HEK293 (cell line): Measurements from ENCODE around the gene RFX4.

Experiments
- BCL11A ChIP-seq: fragments of 450-650 bp; formaldehyde crosslinking; IDR thresholded peaks from 2 replicates; pipeline ENCODE4 v1.5.1; 2016; ENCODE audit warnings: low read depth, missing biosample characterization, missing genetic modification characterization
- GLIS1 ChIP-seq: fragments of 450-650 bp; formaldehyde crosslinking; IDR thresholded peaks from 2 replicates; pipeline ENCODE4 v1.5.1; 2016; ENCODE audit warnings: missing biosample characterization, missing genetic modification characterization
- TCF7L2 ChIP-seq: IDR thresholded peaks from 2 replicates; pipeline ENCODE4 v1.6.1; 2011; ENCODE audit warnings: low read depth, mild to moderate bottlenecking, inconsistent platforms, low read length, moderate library complexity, borderline replicate concordance
- ZBTB8A ChIP-seq: fragments of 450-650 bp; formaldehyde crosslinking; IDR thresholded peaks from 2 replicates; pipeline ENCODE4 v1.5.1; 2016; ENCODE audit warnings: missing biosample characterization, missing genetic modification characterization
- ZFP41 ChIP-seq: fragments of 450-650 bp; formaldehyde crosslinking; IDR thresholded peaks from 2 replicates; pipeline ENCODE4 v1.5.1; 2016; ENCODE audit warnings: missing biosample characterization, missing genetic modification characterization, borderline replicate concordance
- ZNF416 ChIP-seq: fragments of 450-650 bp; formaldehyde crosslinking; IDR thresholded peaks from 2 replicates; pipeline ENCODE4 v1.5.1; 2016; ENCODE audit warnings: missing biosample characterization, missing genetic modification characterization
- ZNF585B ChIP-seq: fragments of 450-650 bp; formaldehyde crosslinking; IDR thresholded peaks from 2 replicates; pipeline ENCODE4 v1.5.1; 2016; ENCODE audit warnings: missing biosample characterization, missing genetic modification characterization
- ZNF626 ChIP-seq: fragments of 450-650 bp; sonication (Bioruptor Pico); formaldehyde crosslinking; IDR thresholded peaks from 2 replicates; pipeline ENCODE4 v1.5.1; 2018; ENCODE audit warnings: missing biosample characterization, missing genetic modification characterization, inconsistent platforms
- ZNF654 ChIP-seq: fragments of 450-650 bp; formaldehyde crosslinking; IDR thresholded peaks from 2 replicates; pipeline ENCODE4 v1.5.1; 2016; ENCODE audit warnings: low read depth, missing biosample characterization, missing genetic modification characterization
- ZNF707 ChIP-seq: fragments of 450-650 bp; formaldehyde crosslinking; IDR thresholded peaks from 2 replicates; pipeline ENCODE4 v1.5.1; 2016; ENCODE audit warnings: missing biosample characterization, missing genetic modification characterization
- ZSCAN23 ChIP-seq: fragments of 450-650 bp; formaldehyde crosslinking; IDR thresholded peaks from 2 replicates; pipeline ENCODE4 v1.5.1; 2016; ENCODE audit warnings: missing biosample characterization, missing genetic modification characterization
- TF ChIP-seq, protein P1 (sequence below): fragments of 450-650 bp; formaldehyde crosslinking; IDR thresholded peaks from 2 replicates; pipeline ENCODE4 v1.5.1; 2016; ENCODE audit warnings: missing biosample characterization, missing genetic modification characterization
- TF ChIP-seq, protein P2 (sequence below): fragments of 450-650 bp; formaldehyde crosslinking; optimal IDR thresholded peaks from 2 replicates; pipeline ENCODE3; 2016; ENCODE audit warnings: missing biosample characterization, mild to moderate bottlenecking, missing genetic modification characterization
- TF ChIP-seq, protein P3 (sequence below): fragments of 450-650 bp; formaldehyde crosslinking; IDR thresholded peaks from 2 replicates; pipeline ENCODE4 v1.5.1; 2016; ENCODE audit warnings: missing biosample characterization, missing genetic modification characterization

DNA sequence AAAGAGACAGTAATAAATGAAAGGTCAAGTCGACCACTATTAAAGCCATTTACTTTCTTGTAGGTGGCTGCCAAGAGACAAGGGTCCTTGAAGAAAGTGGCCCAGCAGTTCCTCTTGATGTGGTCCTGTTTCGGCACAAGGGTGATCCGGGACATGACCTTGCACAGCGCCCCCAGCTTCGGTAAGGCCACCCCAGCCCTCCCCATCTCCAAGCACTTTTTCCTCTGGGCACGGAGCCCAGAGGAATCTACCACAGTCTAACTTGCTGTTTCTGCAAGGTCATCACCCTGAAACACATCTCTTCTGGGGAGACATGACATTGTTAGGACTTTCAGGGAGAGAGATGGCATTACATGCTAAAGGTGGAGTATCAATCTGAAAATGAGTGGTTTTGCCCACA lies 137.9 kb downstream of the RFX4 start:
- TF ChIP-seq, protein P1, sequence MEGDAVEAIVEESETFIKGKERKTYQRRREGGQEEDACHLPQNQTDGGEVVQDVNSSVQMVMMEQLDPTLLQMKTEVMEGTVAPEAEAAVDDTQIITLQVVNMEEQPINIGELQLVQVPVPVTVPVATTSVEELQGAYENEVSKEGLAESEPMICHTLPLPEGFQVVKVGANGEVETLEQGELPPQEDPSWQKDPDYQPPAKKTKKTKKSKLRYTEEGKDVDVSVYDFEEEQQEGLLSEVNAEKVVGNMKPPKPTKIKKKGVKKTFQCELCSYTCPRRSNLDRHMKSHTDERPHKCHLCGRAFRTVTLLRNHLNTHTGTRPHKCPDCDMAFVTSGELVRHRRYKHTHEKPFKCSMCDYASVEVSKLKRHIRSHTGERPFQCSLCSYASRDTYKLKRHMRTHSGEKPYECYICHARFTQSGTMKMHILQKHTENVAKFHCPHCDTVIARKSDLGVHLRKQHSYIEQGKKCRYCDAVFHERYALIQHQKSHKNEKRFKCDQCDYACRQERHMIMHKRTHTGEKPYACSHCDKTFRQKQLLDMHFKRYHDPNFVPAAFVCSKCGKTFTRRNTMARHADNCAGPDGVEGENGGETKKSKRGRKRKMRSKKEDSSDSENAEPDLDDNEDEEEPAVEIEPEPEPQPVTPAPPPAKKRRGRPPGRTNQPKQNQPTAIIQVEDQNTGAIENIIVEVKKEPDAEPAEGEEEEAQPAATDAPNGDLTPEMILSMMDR, result no peak
- TF ChIP-seq TCF7L2, result no peak
- TF ChIP-seq ZNF654 (tag by site-specific recombination), result no peak
- no peak for TF ChIP-seq ZNF585B (tag by site-specific recombination)
- no peak for TF ChIP-seq ZNF707 (tag by site-specific recombination)
- no peak for TF ChIP-seq ZBTB8A (tag by site-specific recombination)
- no peak for TF ChIP-seq ZNF626 (tag by site-specific recombination)
- TF ChIP-seq, protein P2, sequence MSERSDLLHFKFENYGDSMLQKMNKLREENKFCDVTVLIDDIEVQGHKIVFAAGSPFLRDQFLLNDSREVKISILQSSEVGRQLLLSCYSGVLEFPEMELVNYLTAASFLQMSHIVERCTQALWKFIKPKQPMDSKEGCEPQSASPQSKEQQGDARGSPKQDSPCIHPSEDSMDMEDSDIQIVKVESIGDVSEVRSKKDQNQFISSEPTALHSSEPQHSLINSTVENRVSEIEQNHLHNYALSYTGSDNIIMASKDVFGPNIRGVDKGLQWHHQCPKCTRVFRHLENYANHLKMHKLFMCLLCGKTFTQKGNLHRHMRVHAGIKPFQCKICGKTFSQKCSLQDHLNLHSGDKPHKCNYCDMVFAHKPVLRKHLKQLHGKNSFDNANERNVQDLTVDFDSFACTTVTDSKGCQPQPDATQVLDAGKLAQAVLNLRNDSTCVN (tag by site-specific recombination), result no peak
- no peak for TF ChIP-seq ZNF416 (tag by site-specific recombination)
- TF ChIP-seq BCL11A, result no peak
- no peak for TF ChIP-seq ZSCAN23 (tag by site-specific recombination)
- TF ChIP-seq ZFP41 (tag by site-specific recombination), result no peak
- TF ChIP-seq, protein P3, sequence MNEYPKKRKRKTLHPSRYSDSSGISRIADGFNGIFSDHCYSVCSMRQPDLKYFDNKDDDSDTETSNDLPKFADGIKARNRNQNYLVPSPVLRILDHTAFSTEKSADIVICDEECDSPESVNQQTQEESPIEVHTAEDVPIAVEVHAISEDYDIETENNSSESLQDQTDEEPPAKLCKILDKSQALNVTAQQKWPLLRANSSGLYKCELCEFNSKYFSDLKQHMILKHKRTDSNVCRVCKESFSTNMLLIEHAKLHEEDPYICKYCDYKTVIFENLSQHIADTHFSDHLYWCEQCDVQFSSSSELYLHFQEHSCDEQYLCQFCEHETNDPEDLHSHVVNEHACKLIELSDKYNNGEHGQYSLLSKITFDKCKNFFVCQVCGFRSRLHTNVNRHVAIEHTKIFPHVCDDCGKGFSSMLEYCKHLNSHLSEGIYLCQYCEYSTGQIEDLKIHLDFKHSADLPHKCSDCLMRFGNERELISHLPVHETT (tag by site-specific recombination), result no peak
- no peak for TF ChIP-seq GLIS1 (tag by site-specific recombination)
